D721Med (cell line): ENCODE data around the gene RPL18.
"Not testable (repeated sequence)": the region's sequence is repeated elsewhere in the genome, so short reads cannot be mapped to it uniquely, and the experiment has no call there.

Experiments used
- DNase-seq: peaks from one replicate; pipeline ENCODE4 v3.0.0; 2011; ENCODE audit warnings: low spot score; ENCODE audit not compliant: insufficient read length
- FAIRE-seq: peaks from 2 replicates; lab custom pipeline; 2011; peaks lifted over from hg19 to GRCh38; lab: Jason Lieb, UNC
- TF ChIP-seq, protein P1 (sequence below): IDR thresholded peaks from 2 replicates; pipeline ENCODE4 v1.5.1; 2012; ENCODE audit warnings: mild to moderate bottlenecking, control low read depth; ENCODE audit not compliant: insufficient read depth; ENCODE audit errors: missing control alignments

The RPL18 gene

GRCh38 chr19:48660852-48661710 lies 42.1 kb upstream of the RPL18 start:
- DNase-seq: no peak
- FAIRE-seq: no peak
- TF ChIP-seq, protein P1, sequence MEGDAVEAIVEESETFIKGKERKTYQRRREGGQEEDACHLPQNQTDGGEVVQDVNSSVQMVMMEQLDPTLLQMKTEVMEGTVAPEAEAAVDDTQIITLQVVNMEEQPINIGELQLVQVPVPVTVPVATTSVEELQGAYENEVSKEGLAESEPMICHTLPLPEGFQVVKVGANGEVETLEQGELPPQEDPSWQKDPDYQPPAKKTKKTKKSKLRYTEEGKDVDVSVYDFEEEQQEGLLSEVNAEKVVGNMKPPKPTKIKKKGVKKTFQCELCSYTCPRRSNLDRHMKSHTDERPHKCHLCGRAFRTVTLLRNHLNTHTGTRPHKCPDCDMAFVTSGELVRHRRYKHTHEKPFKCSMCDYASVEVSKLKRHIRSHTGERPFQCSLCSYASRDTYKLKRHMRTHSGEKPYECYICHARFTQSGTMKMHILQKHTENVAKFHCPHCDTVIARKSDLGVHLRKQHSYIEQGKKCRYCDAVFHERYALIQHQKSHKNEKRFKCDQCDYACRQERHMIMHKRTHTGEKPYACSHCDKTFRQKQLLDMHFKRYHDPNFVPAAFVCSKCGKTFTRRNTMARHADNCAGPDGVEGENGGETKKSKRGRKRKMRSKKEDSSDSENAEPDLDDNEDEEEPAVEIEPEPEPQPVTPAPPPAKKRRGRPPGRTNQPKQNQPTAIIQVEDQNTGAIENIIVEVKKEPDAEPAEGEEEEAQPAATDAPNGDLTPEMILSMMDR: no peak

DNA sequence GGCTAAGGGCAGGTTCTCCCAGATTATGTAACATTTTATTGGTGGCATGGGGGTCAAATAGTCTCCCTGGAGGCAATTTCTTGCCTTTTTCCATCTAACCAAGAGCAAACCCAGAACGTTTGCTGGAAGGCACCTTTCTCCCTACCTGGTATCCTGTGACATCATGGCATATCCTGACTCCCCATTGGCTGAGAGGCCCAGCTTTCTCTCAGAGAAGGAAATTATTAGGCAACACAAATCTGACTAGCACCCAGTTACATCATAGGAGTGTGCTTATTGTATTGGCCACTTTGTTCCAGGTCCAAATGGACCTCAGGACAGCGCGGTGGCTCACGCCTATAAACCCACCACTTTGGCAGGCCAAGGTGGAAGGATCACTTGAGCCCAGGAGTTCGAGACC lies 40.8 kb upstream of the RPL18 start:
- no peak for DNase-seq
- no peak for FAIRE-seq
- TF ChIP-seq, protein P1: no peak

DNA sequence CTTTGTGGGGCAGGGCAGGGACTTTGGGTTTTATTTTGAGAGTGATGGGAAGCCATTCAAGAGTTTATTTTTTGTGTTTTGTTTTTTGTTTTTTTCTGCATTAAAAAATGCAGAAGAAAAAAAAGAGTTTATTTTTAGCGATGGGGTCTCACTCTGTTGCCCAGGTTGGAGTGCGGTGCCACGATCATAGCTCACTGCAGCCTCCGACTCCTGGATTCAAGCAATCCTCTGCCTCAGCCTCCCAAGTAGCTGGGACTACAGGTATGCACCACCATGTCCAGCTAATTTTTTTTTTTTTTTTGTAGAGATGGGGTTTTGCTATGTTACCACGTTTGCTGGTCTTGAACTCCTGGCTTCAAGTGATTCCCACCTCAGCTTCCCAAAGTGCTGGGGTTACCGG lies 39.5 kb upstream of the RPL18 start:
- no peak for DNase-seq
- no peak for FAIRE-seq
- TF ChIP-seq, protein P1: no peak

DNA sequence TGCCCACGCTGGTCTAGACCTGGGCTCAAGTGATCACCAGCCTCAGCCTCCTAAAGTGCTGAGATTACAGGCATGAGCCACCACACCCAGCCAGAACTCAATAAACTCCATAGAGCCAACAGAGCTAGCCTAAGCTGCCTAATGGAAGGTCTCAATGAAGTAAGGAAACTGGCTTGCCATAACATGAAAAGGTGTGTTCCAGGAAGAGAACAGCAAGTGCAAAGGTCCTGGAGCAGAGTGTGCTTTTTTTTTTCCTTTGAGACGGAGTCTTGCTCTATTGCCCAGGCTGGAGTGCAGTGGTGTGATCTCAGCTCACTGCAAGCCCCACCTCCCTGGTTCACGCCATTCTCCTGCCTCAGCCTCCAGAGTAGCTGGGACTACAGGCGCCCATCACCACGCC lies 38.9 kb upstream of the RPL18 start:
- DNase-seq, FAIRE-seq: not testable (repeated sequence)

DNA sequence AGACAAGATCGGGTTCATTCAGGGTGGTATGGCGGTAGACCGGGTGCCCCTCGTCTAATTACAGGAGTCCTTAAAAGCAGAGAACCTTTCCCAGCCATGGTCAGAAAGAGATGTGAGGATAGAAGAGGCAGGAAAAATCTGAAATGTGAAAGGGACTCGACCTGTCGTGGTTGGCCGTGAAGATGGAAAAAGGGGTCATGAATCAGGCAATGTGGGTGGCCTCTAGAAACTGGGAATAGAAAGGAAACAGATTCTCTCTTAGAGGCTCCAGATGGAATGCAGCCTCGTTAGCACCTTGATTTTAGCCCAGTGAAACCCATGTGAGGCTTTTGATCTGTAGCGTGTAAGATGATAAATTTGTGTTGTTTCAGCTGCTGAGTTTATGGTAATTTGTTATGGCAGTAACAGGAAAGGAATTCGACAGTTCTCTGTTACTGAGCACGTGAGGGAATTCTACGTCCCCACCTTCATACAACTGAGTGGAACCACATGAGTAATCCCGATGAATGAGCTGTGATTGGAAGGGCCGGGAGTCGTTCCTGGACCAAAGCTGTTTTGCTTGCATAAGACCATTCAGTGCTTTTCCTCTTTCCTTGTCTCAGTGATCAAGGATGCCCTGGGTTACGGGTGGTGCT lies 38.0 kb upstream of the RPL18 start:
- TF ChIP-seq, protein P1: no peak
- DNase-seq (no peak), FAIRE-seq (no peak)

DNA sequence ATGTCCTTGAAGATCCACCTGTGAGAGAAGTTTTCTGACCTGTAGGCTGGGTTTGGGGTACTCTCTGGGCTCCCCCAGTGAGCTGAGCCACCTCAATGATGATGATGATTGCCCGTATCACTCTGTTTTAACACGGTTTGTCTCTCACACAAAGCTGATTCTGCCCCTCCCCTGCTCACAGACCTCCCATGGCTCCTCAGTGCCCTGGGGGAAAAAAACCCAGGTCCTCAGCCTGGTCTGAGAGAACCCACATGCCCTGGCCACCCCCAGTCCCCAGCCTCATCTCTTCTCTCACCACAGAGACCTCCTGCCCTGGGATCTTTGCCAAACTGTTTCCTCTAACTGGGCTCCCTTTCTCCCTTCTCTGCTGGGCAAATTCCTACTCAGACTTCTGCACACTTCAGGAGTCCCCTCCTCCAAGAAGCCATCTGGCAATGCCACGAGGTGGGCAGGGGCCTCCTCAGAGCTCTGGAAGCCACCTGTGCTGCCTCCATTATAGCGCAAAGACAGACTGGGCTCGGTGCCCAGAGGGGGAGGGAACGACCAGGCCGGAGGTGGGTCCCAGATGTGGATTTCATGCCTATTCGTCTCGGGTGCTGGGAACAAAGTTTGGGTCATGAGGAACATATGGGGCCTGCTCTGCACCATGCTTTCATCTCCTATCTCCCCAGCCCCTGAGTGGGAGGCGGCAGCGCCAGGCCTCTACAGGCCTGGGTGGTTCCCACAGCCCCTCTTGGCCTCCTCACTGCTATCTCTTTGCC lies 35.5 kb upstream of the RPL18 start:
- TF ChIP-seq, protein P1: no peak
- FAIRE-seq (no peak), DNase-seq (no peak)

DNA sequence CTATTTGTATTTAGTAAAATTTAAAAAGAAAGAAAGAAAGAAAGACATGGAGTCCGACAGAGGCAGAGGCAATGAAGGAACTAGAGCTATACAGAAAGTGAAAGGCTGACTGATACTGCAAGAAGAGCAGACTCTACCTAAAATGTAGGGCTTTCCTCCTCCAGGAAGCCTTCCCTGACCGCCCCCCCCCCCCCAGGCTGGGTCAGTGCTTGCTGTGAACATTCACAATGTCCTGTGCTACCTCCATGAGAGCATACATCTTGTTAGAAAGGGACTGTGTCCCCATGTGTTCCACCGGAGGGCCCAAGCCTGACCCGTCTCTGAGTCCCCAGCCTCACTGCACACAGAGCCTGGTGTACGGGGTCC lies 32.7 kb upstream of the RPL18 start:
- FAIRE-seq: no peak
- TF ChIP-seq, protein P1: no peak
- no peak for DNase-seq
